HG03442 (cell line): ENCODE measurements around the gene C1GALT1.
"Not testable (repeated sequence)": the region's sequence is repeated elsewhere in the genome, so short reads cannot be mapped to it uniquely, and the experiment has no call there.

Experiments used
- ATAC-seq: cut with Tn5 transposase; IDR thresholded peaks from one replicate; pipeline ENCODE4 v1.9.1; 2021; ENCODE audit warnings: mild to moderate bottlenecking, moderate library complexity; ENCODE audit not compliant: unreplicated experiment

C1GALT1 gene

DNA sequence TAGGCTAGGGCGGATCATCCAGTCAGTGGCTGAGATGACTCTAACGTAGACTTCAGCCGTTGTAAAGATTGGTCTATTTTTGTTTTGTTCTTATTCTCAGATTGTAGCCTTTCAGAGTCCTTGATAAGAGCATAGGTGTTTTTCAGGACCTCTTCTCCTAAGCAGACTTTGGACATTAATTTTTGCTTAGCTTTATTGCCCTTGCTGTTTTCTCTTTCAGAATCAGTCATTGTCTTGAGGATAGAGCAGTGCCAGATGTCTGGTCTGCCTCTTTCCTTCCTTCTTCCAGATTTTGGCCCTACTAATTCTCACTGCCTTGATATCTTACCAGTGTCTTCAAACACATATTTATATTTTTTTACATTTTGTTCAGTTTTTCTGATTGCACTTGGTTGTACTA lies 49.5 kb downstream of the C1GALT1 start:
- no peak for ATAC-seq

DNA sequence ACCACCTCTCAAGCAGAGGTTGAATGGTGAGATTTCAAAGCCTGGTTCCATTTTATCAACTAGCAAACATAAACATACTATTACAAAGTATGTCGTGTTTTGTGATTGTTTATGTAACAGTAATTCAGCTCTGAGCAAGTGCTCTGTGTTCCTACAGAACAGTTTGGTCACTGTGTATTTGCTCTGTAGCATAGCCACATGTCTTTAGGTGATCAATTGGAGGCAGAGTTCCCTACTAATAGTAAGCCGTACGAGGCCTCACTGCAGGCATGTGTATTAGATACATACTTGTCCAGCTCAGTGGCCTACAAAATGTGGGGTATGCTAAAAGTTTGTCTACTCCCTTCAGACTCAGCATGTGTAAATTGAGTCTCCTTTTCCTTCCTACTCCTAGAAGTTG lies 53.0 kb downstream of the C1GALT1 start:
- ATAC-seq = no peak

DNA sequence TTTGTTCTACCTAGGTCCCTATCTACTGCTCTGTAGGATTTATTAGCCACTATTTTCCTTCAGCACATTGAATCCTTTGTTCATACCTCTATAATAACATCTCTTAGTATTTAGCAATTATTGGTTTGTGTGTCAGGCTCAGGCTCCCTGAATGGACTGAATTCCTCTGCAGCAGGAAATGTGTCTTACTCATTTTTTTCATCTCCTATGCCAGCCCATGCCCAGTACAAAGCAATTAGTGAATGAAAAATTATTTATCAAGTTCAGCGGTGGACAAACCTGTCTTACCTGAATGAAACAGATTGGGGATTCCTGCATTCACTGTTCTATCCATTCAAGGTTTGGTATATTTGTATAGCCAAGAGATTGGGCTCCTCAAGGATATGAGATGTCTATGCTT lies 53.7 kb downstream of the C1GALT1 start:
- no peak for ATAC-seq

DNA sequence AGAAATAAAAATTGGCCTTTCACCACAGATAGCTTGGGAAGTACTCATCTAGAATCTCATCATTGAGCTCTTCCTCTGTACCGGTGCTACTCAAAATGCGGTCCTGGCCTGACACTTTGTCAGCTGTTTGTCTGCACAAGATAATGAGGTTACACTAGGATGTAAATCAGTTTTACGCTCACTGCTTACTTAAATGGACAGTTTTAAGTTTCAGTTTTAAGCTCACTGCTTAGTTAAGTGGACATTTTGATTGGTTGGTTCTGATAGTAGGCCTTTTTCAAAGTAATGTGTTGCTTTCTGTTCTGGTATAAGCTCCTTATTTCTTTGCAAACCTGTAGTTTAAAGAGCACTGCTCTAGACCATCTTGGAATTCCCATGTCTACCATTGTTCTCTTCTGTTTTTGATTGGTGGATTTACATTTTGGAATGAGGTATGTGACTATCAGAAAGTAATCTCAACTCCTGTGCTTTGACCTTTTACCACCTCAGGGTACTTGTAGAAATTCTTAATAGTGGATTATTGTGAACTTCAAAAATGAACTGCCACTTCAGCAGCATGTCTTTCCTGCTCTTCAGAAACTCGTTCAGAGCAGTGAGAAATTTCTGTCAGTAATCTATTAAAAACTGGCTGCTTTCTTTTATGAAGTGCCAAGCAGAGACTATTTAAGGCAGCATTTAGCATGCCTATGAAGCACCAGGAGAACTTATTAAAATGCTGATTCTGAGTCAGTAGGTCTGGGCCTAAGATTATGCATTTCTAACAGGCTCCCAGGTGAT lies 55.0 kb downstream of the C1GALT1 start:
- no peak for ATAC-seq

DNA sequence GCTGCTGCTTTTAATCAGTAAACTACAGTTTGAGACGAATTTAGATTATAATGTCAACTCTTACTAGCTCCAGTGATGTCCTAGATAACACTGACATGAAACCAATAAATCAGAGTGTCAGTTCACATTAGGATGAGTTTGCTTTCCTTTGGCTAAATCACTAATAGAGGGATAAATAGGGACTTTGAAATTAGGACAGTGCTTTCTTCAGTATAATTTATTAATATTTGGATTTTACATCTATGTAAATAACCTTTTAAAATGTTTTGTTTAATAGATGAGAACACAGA lies 55.6 kb downstream of the C1GALT1 start:
- ATAC-seq = no peak

DNA sequence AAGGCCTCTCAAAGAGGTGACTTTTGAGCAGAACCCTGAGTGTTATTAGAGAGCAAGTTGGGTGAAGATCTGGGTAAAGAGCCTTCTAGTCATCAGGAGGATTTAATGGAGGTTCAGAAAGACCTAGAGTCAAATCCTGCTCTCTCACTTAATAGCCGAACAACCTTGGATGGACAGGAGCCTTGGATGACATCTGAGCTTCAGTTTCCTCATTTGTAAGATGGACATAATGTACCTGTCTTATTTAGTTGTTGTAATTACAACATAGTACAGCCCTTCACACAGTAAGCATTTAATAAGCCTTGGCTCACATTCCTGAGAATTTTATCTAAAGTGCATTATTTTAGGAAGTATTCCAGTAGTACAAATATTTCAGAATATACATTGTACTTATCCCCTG lies 57.0 kb downstream of the C1GALT1 start:
- ATAC-seq = no peak

DNA sequence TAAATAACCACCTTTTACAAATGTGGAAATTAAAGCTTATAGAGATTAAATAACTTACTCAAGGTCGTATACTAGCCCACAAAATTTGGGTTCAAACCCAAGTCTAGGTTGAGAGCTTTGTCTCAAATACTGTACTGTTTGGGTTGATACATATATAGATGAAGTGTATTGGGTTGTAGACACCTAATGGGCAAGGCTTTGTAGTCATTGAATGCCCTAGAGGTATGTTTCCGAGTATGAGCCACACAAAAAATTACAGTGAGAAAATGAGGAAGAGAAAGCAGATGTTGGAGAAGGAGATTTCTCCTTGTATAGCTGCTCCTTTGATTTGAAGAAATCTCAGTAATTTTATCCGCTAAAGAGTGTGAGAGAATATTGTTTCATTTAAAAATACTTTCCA lies 60.6 kb downstream of the C1GALT1 start:
- no peak for ATAC-seq

DNA sequence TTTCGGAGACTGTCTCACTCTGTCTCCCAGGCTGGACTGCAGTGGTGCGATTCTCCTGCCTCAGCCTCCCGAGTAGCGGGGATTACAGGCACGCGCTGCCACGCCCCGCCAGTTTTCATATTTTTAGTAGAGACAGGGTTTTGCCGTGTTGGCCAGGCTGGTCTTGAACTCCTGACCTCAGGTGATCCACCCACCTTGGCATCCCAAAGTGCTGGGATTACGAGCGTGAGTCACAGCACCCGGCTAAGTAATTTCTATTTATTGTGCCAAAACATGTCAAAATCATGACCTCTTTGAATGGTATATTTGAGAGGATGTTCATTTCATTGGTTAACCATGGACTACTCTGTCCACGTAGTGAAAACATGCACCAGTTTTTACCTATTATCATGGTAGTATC lies 62.9 kb downstream of the C1GALT1 start:
- ATAC-seq = not testable (repeated sequence)

DNA sequence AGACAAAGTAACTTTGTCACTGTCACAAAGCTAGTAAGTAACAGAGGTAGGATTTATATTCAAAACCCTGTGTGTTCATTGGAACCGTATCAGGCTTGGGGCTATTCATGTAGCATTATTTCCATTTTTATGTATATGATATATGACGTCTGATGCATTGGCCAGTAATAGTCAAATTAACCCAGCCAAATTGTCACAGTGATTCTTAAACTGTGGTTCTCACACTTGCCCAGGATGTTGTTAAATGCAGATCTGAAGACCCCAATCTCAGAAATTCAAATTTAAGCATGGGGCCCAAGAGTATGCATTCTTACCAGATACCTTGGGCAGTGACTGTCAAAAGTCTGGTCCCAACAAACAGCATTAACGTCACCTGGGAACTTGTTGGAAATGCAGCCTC lies 63.9 kb downstream of the C1GALT1 start:
- no peak for ATAC-seq

DNA sequence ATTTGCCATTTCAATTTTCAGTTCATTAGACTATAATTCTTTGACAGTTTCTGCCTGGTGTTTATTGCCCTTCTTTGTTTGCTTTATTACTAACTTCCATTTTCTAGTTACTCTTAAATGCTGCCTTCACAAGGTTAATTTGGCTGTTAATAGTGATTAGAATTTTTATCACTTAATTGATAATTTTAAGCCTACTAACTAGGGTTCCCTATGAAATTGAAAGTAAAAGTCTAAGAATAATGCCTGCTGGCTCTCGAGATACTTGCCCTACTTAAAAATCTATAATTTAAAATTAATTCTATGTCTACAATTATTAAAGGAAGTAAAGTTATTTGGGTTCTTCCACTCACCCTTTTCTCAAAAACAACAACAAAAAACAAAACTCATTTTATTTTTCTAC lies 65.3 kb downstream of the C1GALT1 start:
- ATAC-seq = no peak

DNA sequence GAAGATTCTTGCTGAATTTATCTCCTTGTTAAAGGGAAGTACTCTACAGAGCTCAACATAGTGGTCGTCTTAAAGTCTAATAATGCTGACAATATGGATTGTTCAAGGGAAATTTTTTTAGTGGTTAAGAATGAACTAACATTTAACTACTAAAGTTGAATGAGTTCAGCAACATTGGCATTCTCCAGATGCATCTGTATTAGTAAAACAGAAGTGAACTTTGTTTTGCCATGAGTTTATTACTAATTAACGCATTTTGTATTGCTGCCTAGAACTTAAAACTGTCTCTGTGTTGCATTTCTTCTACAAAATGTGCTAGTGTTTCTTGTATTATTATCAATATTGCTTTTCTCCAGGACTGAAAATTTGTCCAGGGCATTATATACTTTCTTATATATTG lies 67.5 kb downstream of the C1GALT1 start:
- no peak for ATAC-seq

DNA sequence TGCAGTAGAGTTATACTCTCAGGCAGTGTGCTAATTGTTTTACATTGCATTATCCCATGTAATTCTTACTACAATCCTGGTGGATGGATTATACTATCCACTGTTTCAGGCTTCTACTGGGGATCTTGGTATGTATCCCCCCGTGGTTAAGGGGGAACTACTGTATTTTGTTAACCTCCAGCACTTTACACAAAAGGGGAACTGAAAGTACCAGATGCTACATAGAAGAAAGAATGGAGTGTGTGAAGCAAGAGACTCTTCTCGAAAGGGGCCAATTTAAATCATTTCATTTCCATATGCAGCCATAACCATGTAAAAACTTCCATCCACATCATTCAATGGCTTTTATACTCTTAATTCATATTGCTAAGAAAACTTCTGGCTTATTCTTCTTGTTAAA lies 69.4 kb downstream of the C1GALT1 start:
- peak; percentile 99 for ATAC-seq

DNA sequence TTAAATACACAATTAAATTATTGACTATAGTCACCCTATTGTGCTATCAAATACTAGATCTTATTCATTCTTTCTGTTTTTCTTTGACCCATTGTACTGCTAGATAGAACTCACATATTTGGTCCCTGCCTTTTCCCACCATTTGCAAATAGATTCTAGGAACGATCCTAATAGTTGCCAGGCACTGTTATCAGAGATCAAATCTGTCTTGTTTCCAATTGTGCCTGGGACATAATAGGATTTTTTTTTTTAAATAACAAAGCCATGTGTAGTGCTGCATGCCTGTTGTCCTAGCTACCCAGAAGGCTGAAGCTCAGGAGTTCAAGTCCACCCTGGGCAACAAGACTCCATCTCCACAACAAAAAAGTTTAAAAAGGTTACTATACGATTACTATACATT lies 72.0 kb downstream of the C1GALT1 start:
- ATAC-seq = no peak

DNA sequence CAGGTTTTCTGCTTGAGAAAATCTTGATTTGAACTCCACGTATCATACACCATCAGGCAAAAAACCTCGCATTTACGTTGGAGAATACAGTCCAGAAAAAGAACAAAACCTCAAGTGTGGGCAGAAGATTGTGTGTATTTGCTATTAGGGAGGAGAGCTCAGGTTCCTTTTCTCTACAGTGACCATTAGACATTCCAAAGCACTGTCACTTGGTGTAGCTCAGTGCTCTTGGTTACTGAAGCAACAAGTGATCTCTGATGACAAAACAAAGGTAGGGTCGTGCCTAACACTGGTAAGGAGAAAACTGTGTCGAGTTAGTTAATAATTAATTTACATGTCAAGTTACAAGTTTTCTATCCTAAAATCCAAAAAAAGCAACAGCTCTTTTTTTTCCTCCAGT lies 72.6 kb downstream of the C1GALT1 start:
- ATAC-seq = no peak

DNA sequence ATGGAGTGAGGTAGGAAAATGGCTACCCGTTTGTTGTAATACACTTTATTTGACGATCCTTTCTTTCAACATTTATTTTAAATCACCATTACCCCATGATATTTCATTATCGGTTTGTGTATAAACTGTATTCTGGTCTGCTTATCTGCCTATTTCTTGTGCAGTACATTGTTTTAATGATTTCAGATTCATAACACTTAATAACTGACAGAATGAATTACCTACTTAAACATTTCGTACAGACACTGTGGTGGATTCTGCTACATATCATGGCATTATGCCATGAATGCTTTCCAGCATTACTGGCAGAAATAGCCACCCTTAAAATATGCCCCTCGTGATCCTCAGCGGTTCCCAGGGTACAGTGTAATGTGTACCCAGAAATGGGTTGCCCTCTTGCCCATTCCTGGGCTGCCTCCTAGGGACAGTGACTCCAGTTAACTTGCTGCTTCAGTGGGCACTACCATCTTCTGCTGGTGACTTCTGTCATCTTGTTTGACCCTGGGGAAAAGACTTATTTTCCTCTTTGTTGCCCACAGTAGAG lies 74.5 kb downstream of the C1GALT1 start:
- ATAC-seq = no peak

DNA sequence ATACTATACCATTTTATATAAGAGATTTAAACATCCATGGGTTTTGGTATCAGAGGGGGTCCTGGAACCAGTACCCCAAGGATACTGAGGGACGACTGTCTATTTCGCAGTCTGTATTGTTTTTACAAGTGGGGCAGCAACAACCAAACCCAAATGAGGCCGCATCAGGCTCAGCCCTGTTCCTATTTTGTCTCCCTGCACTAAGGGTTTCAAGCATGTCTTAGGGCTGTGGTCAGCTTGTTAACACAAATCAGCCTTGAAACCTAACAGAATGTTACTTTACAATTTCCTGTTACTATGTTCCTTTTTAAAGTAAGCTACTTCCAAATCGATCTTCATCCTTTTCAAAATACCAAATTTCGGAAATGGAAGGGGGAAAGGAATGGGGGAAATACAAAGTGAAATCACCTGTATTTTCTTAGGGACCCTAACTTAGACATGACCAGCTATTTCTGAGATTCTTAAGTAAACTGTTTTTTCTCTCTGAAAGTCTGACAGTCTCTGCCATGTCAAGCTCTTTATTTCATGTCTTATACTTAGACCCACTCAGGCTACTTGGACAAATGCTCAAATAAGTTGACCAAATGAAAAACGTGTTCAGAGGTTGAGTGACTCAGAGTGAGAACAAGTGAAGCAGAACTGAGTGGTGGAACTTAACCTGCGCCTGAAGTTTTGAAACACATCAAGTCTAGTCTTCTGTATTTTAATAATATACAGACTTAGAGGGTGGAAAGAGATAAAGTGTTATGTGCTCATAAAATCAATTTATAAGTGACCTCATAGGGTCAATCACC lies 75.8 kb downstream of the C1GALT1 start:
- ATAC-seq = peak; percentile 95

DNA sequence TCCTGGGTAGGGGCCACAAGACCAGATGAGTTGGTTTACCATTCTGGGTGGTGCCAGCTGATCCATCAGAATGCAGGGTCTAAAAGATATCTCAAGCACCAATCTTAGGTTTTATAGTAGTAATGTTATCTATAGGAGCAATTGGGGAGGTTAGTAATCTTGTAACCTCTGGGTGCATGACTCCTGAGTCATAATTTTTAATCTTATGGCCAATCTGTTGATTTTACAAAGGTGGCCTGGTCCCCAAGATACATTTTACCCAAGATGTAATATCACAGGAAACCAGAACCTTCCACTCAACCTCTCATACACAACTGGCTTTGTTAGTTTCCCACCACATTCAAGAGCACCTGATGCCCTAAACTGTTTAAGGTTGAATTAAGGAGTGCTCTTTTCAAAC lies 79.5 kb downstream of the C1GALT1 start:
- no peak for ATAC-seq

DNA sequence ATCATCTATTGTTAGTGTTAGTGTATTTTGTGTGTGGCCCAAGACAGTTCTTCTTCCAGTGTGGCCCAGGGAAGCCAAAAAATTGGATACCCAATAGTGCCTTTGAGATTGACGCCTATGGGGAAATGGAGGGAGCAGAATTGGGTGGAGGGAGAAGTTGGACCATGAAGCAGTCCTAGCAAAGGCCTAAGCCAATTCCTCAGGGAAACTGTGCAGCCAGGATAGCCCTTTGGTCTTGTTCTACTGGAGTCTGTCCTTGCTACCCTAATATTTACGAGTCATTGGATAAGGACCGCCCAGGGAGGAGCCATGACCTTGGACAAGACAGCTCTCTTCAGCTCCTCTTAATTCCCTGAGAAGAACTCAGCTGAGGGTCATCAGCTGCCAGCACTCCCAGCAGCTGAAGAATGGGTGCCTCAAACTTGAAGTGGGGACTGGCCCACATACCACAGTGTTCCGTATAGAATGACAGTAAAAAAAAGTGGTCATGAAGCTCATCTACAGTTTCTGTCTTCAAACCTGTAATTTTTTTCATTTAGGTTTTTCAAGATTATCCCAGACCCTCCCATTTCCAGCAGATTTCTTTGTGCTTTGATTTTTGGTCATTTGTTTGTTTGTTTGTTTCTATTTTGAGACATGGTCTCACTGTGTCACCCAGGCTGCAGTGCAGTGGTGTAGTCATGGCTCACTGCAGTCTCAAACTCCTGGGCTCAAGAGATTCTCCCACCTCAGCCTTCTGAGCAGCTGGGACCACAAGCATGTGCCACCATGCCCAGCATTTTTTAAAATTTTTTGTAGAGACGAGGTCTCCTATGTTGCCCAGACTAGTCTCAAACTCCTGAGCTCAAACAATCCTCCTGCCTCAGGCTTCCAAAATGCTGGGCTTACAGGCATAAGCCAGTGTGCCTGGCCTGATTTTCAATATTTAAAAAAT lies 81.2 kb downstream of the C1GALT1 start:
- ATAC-seq = no peak

DNA sequence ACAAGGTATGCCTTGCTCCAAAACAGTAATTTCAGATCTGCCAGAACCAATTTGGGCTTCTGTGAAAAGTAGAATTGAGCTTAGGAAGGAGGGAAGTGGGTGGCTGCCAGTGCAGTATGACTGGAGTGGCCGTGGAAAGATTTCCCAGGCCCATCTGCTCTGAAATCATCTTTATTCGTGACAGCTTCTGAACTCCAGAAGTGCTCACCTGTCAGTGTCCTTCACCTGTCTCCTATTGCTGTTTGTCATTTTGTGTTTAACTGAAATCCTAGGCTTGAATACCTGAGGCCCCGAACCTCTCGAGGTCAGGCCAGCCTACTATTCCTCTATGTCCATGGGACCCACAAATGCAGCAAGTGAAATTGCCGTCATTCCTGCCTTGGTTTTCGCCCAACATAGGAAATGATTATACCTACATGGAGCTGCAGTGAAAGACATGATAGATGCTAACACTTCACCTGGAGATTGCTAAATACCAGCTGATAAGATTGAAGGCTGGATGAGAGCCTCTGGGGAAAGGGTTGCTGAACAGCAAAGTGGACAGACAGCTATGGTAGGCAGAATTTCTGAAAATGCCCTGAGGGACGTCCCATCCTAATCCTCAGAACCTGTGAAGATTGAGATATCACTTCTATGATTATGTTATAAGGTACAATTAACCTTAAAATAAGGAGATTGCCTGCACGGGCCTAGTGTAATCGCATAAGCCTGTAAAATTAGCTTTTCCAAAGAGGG lies 82.1 kb downstream of the C1GALT1 start:
- ATAC-seq = no peak
